ENCODE measurements around the gene C1QL3. TPM values are rescaled to one million over a fixed set of nuclear protein-coding genes. Genes with fewer than 3 reads are reported as not detected.

C1QL3 gene
- total RNA-seq, 4 donors from 2014 or later = not detected

DNA sequence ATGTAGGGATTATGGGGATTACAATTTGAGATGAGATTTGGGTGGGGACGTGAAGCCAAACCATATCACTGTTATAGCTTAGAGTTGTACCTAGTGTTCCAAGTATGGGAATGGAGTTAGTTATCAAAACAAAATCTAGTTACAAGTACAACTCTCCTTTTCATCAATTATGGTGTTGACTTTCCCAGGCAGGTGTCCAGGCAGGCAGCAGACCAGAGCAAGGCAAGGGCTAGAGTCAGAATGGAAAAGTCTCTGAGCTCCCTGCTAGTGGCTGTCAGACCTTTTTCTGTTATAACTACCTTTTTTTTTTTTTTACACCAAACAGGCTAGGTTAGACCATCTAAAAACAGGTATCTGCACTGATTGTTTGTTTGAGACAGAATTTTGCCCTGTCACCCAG lies 55.7 kb downstream of the C1QL3 start:
- Histone ChIP-seq H3K4me1 (no peaks in the 10 kb centered on the region), H3K27me3 (no peaks in the 10 kb centered on the region), H3K36me3 (peaks cover 0 to 4% (median 0%) of the 10 kb centered on the region in 3 donors), H3K27ac (no peak overlapping the region), H3K4me3 (no peak overlapping the region), H3K9me3 (no peaks in the 10 kb centered on the region)
- WGBS, 2 donors = 96 to 97% methylated on average over 1 of the region's 1 CpG
- TF ChIP-seq POLR2A (IDR thresholded peaks at IDR 0.05) (no peak), EP300 (IDR thresholded peaks at IDR 0.05) (no peak)
- TF ChIP-seq, protein P1, sequence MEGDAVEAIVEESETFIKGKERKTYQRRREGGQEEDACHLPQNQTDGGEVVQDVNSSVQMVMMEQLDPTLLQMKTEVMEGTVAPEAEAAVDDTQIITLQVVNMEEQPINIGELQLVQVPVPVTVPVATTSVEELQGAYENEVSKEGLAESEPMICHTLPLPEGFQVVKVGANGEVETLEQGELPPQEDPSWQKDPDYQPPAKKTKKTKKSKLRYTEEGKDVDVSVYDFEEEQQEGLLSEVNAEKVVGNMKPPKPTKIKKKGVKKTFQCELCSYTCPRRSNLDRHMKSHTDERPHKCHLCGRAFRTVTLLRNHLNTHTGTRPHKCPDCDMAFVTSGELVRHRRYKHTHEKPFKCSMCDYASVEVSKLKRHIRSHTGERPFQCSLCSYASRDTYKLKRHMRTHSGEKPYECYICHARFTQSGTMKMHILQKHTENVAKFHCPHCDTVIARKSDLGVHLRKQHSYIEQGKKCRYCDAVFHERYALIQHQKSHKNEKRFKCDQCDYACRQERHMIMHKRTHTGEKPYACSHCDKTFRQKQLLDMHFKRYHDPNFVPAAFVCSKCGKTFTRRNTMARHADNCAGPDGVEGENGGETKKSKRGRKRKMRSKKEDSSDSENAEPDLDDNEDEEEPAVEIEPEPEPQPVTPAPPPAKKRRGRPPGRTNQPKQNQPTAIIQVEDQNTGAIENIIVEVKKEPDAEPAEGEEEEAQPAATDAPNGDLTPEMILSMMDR (IDR thresholded peaks at IDR 0.05) = no peak
- DNase-seq (ENCODE audit: low spot score in 2 of 2) = no peak

Small RNA genes within 50 kb of the gene (small RNA-seq; reads per million reads assigned to genes)
- gene RNU2-18P = not detected

Other genes with a start within 250 kb of the C1QL3 start
- 10 to 100 TPM in 2 of 4 donors, 1 to 10 TPM in 2; 4.9 to 26.4 (median 12.1) TPM for gene PTER, start 84.9 kb downstream of the C1QL3 start, total RNA-seq

All from tibial nerve (tissue), 4 donors.